Activated CD4-positive, alpha-beta T cell treated with anti-CD3 and anti-CD28 coated beads for 4 hours (primary cell): ENCODE data around the gene ADAMTS6.

Experiments
- DNase-seq, 2 donors: peaks; one replicate each; pipeline ENCODE4 v3.0.0-alpha.2; 2020

ADAMTS6 gene

GRCh38 chr5:65276178-65276890 lies 205.4 kb downstream of the ADAMTS6 start:
- no peak for DNase-seq

- DNase-seq, result no peak
Measured at GRCh38 chr5:65271906-65272305, 209.8 kb downstream of the ADAMTS6 start.

GRCh38 chr5:65268525-65268924 lies 213.2 kb downstream of the ADAMTS6 start:
- DNase-seq, result no peak

GRCh38 chr5:65264420-65264819 lies 217.3 kb downstream of the ADAMTS6 start:
- DNase-seq, result no peak

GRCh38 chr5:65263321-65263720 lies 218.4 kb downstream of the ADAMTS6 start:
- DNase-seq, result no peak

- DNase-seq, result no peak
Measured at GRCh38 chr5:65262649-65263059, 219.1 kb downstream of the ADAMTS6 start.

- no peak for DNase-seq
Measured at GRCh38 chr5:65262096-65262495, 219.6 kb downstream of the ADAMTS6 start.

GRCh38 chr5:65261499-65261898 lies 220.2 kb downstream of the ADAMTS6 start:
- no peak for DNase-seq

GRCh38 chr5:65255294-65255693 lies 226.4 kb downstream of the ADAMTS6 start:
- DNase-seq, result no peak

- DNase-seq, result no peak
Measured at GRCh38 chr5:65252977-65253376, 228.7 kb downstream of the ADAMTS6 start.

GRCh38 chr5:65248896-65249295 lies 232.8 kb downstream of the ADAMTS6 start:
- no peak for DNase-seq

- DNase-seq, result no peak
Measured at GRCh38 chr5:65247594-65247993, 234.1 kb downstream of the ADAMTS6 start.

- no peak for DNase-seq
Measured at GRCh38 chr5:65246741-65247140, 235.0 kb downstream of the ADAMTS6 start.

GRCh38 chr5:65244031-65244430 lies 237.7 kb downstream of the ADAMTS6 start:
- no peak for DNase-seq

- no peak for DNase-seq
Measured at GRCh38 chr5:65243161-65243560, 238.6 kb downstream of the ADAMTS6 start.

GRCh38 chr5:65229841-65230240 lies 251.9 kb downstream of the ADAMTS6 start:
- DNase-seq, result no peak

- DNase-seq, result no peak
Measured at GRCh38 chr5:65213921-65214525, 267.7 kb downstream of the ADAMTS6 start.

- DNase-seq, result no peak
Measured at GRCh38 chr5:65209341-65209740, 272.4 kb downstream of the ADAMTS6 start.

- no peak for DNase-seq
Measured at GRCh38 chr5:65204966-65205365, 276.8 kb downstream of the ADAMTS6 start.

- DNase-seq, result no peak
Measured at GRCh38 chr5:65203746-65204145, 278.0 kb downstream of the ADAMTS6 start.

- DNase-seq, result no peak
Measured at GRCh38 chr5:65199993-65200675, 281.6 kb downstream of the ADAMTS6 start.

- DNase-seq, result no peak
Measured at GRCh38 chr5:65198456-65199120, 283.1 kb downstream of the ADAMTS6 start.
